Caki2 (cell line): ENCODE measurements around the gene SORCS1. TPM values are rescaled to one million over a fixed set of nuclear protein-coding genes. Genes with fewer than 3 reads are reported as not detected.

Source experiments
- DNase-seq: peaks from one replicate; pipeline ENCODE4 v3.0.0-alpha.2; 2015; ENCODE audit warnings: low read depth
- in situ Hi-C: cut with HindIII; loops from 2 replicates; pipeline ENCODE4 v1.10.0; 2016; ENCODE audit warnings: low sequenced_read_pairs, low pct_unique_long_range_greater_than_20kb, mixed read lengths
- total RNA-seq: library from RNA; depleted of rRNA; stranded (reverse); fragments of >200 nt; shearing (Covaris generic); gene quantifications from 2 replicates; pipeline ENCODE4 v1.2.3, GENCODE V29; 2014; ENCODE audit warnings: low replicate concordance

Gene SORCS1
- total RNA-seq, 1 experiment from 2014 or later = not detected

- DNase-seq = no peak
Observed at GRCh38 chr10:106566873-106567272, 597.6 kb downstream of the SORCS1 start.

GRCh38 chr10:106565546-106565945, 599.0 kb downstream of the SORCS1 start:
- in situ Hi-C loops = no loop called here
- no peak for DNase-seq

More at GRCh38 chr10:106566873-106567272, 597.6 kb downstream of the SORCS1 start:
- in situ Hi-C loops = no loop called here

- in situ Hi-C loops = no loop called here
- no peak for DNase-seq
Observed at GRCh38 chr10:106563384-106563783, 601.1 kb downstream of the SORCS1 start.

- no peak for DNase-seq
- in situ Hi-C loops = no loop called here
Observed at GRCh38 chr10:106560925-106561640, 603.4 kb downstream of the SORCS1 start.

- no peak for DNase-seq
- in situ Hi-C loops = no loop called here
Observed at GRCh38 chr10:106559442-106559841, 605.1 kb downstream of the SORCS1 start.

GRCh38 chr10:106557951-106558733, 606.4 kb downstream of the SORCS1 start:
- DNase-seq = peak; percentile 71
- in situ Hi-C loops = no loop called here

GRCh38 chr10:106557053-106557452, 607.5 kb downstream of the SORCS1 start:
- in situ Hi-C loops = no loop called here
- DNase-seq = no peak

- no peak for DNase-seq
- in situ Hi-C loops = no loop called here
Observed at GRCh38 chr10:106555599-106555998, 608.9 kb downstream of the SORCS1 start.

GRCh38 chr10:106551501-106552062, 612.9 kb downstream of the SORCS1 start:
- DNase-seq = no peak
- in situ Hi-C loops = no loop called here

- no peak for DNase-seq
- in situ Hi-C loops = no loop called here
Observed at GRCh38 chr10:106548832-106549231, 615.7 kb downstream of the SORCS1 start.

- no peak for DNase-seq
- in situ Hi-C loops = no loop called here
Observed at GRCh38 chr10:106547047-106547635, 617.4 kb downstream of the SORCS1 start.

- in situ Hi-C loops = no loop called here
Observed at GRCh38 chr10:106542461-106542860, 622.0 kb downstream of the SORCS1 start.

GRCh38 chr10:106540645-106541044, 623.9 kb downstream of the SORCS1 start:
- in situ Hi-C loops = no loop called here
- peak; percentile 26 for DNase-seq

More at GRCh38 chr10:106542461-106542860, 622.0 kb downstream of the SORCS1 start:
- no peak for DNase-seq

GRCh38 chr10:106537866-106538265, 626.6 kb downstream of the SORCS1 start:
- in situ Hi-C loops = no loop called here
- DNase-seq = no peak

- no peak for DNase-seq
- in situ Hi-C loops = no loop called here
Observed at GRCh38 chr10:106535304-106535953, 629.1 kb downstream of the SORCS1 start.

GRCh38 chr10:106534441-106534840, 630.1 kb downstream of the SORCS1 start:
- in situ Hi-C loops = no loop called here

GRCh38 chr10:106528702-106529101, 635.8 kb downstream of the SORCS1 start:
- no peak for DNase-seq
- in situ Hi-C loops = no loop called here

More at GRCh38 chr10:106534441-106534840, 630.1 kb downstream of the SORCS1 start:
- DNase-seq = no peak

- DNase-seq = no peak
- in situ Hi-C loops = no loop called here
Observed at GRCh38 chr10:106525835-106526234, 638.7 kb downstream of the SORCS1 start.
